ENCODE data around the gene MYLK4. TPM values are rescaled to one million over a fixed set of nuclear protein-coding genes. Genes with fewer than 3 reads are reported as not detected.
A peak's percentile ranks its signal among the peaks of the same experiment; 100 is the strongest.

Gene MYLK4
- total RNA-seq, 3 donors from 2014 or later: 0.41 to 0.82 (median 0.43) TPM

DNA sequence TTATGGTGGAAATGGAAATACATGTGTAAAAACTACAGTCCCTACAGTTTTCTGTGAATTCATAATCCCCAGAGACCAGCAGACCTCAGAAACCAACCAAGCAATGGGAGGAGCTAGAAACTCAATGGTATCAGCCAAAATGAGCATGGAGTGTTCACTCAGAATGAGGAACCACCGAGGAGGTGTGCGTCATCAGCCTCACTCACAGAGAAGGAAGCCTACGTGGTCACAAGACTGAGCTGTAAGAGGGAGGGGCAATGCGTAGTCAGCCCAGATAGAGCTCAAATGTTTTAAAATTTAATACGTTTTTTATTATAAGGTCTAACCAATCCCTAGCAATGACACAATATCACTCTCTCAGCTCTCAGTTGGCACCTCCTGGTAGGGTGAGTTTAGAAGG, 17.4 kb downstream of the MYLK4 start:
- TF ChIP-seq, protein P1, sequence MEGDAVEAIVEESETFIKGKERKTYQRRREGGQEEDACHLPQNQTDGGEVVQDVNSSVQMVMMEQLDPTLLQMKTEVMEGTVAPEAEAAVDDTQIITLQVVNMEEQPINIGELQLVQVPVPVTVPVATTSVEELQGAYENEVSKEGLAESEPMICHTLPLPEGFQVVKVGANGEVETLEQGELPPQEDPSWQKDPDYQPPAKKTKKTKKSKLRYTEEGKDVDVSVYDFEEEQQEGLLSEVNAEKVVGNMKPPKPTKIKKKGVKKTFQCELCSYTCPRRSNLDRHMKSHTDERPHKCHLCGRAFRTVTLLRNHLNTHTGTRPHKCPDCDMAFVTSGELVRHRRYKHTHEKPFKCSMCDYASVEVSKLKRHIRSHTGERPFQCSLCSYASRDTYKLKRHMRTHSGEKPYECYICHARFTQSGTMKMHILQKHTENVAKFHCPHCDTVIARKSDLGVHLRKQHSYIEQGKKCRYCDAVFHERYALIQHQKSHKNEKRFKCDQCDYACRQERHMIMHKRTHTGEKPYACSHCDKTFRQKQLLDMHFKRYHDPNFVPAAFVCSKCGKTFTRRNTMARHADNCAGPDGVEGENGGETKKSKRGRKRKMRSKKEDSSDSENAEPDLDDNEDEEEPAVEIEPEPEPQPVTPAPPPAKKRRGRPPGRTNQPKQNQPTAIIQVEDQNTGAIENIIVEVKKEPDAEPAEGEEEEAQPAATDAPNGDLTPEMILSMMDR (IDR thresholded peaks at IDR 0.05): no peak
- Histone ChIP-seq H3K36me3 (ENCODE audit: low read depth) (no peaks in the 10 kb centered on the region), H3K4me1 (ENCODE audit: low read depth) (no peaks in the 10 kb centered on the region), H3K4me3 (no peak overlapping the region), H3K9me3 (no peaks in the 10 kb centered on the region)
- peak in 2 of 3 donors; percentile 54 to 62 for DNase-seq
- intact Hi-C loops (cut with DNase I, micrococcal nuclease): no loop called here
- peak; percentile 76 for ATAC-seq

DNA sequence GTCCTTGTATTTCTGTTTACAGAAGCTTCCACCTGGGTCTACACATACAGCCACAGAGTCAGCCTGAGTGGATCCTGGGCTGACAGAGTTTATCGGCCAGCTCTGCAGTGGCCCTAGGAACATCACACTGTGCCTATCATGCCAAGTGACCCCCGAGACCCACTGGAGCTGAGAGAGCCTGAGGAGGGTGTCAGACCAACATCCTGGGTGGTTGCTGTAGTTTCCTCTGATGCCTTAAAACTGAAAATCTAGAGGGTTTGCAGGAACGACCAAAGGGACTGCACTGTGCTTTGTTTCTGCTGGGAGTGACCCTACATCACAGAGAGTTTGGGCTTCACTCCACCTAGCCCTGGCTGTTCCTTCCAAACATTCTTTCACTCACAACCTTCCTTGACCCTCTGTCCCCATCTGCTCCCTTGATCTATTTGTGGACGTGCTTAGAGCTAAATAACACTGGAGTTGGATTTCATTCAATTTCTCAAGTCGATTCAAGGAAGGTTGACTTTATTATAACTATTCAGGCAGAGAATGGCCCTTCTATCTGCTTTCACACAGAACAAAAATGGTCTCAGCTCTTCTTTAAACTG, 18.1 kb downstream of the MYLK4 start:
- intact Hi-C loops (cut with DNase I, micrococcal nuclease): no loop called here
- Histone ChIP-seq H3K4me1 (ENCODE audit: low read depth) (no peaks in the 10 kb centered on the region), H3K4me3 (no peak overlapping the region), H3K9me3 (no peaks in the 10 kb centered on the region), H3K36me3 (ENCODE audit: low read depth) (no peaks in the 10 kb centered on the region)
- TF ChIP-seq, protein P1 (IDR thresholded peaks at IDR 0.05): no peak
- ATAC-seq (no peak), DNase-seq (no peak)

DNA sequence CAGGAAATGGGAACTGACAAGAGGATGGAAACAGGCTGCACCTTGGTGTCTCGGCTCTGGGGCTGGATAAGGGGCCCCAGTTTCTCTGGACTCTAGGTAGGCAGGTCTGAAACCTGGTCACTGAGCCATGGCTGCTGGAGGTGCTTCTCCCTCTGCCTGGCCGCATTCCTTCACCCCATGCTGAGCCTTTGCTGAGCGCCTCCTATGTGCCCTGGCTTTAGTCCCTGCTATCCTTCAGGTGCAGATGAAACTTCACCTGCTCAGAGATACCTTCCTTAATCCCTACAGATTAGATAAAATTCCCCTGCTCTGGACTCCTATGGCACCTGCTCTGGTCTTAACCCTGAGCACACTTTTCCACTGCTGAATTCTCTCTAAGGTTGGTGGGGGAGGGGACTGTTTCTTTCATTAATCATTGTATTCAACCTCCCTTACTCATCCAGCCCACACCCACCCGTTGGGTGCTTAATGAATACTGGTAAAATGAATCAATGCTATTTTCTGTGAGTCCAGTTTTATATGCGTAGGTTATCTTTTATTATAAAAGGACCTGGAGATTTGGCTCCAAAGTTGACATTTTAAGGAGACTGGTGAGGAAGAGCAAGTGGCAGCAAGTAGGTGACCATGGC, 19.3 kb downstream of the MYLK4 start:
- no peak overlapping the region for H3K4me3 ChIP-seq
- H3K9me3 ChIP-seq: no peaks in the 10 kb centered on the region
- DNase-seq (no peak), ATAC-seq (no peak)
- H3K36me3 ChIP-seq (ENCODE audit: low read depth): no peaks in the 10 kb centered on the region
- intact Hi-C loops (cut with DNase I, micrococcal nuclease): no loop called here
- no peaks in the 10 kb centered on the region for H3K4me1 ChIP-seq (ENCODE audit: low read depth)
- TF ChIP-seq, protein P1 (IDR thresholded peaks at IDR 0.05): no peak

DNA sequence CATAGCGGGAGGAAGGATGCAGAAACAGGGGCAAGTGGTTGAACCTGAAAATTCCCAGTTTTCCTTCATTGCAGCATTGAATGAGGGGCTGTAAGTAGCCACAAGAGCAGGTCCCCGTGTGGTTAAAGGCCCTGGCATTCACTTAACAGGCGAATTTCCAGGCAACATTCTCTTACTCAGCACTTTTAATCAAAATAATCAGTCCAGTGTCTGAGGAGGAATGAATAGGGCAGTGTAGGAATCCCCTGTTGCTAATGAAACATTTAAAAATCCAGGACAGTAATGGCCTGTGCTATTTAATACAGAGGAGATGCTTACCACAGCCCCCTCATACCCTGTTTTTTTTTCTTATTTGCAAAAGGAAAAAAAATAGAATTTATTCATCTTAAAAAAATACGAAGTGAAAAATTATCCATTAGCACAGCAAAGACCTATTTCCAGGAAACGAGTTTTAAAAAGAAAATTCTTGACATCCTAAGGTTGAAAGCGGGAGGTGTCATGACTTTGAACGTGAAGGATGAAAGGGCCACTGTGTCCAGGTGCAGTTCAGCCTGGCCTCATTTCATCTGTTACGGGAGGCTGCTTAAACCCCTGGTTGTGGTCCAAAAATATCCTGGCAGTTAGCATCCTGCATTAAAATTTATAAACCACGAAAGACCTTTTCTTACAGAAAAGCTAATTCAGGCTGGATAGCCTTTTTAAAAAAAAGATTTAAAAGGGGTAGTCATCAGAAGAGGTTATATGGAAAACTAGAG, 20.2 kb downstream of the MYLK4 start:
- Histone ChIP-seq H3K36me3 (ENCODE audit: low read depth) (no peaks in the 10 kb centered on the region), H3K4me3 (no peak overlapping the region), H3K9me3 (no peaks in the 10 kb centered on the region), H3K4me1 (ENCODE audit: low read depth) (no peaks in the 10 kb centered on the region)
- ATAC-seq (no peak), DNase-seq (no peak)
- TF ChIP-seq, protein P1 (IDR thresholded peaks at IDR 0.05): no peak
- intact Hi-C loops (cut with DNase I, micrococcal nuclease): no loop called here

DNA sequence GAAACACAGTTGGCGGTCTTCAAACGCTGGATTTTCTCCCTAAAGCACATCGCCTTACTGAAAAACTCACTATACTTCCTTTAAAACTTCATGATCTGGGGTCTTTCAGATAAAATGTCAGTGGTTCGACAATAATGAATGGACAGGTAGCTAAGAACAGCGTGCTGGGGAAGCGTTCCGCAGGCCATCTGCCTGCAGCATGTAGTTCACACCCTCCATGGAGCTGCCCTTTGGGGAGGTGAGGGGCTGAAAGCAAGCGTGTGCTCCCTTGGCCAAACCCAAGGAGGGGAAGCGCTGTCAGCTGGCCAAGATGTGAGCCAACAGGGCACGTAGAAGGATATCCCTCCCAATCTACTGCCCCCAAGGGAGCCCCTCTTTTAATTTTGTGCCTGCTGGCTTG, 20.8 kb downstream of the MYLK4 start:
- TF ChIP-seq, protein P1 (IDR thresholded peaks at IDR 0.05): no peak
- H3K9me3 ChIP-seq: no peaks in the 10 kb centered on the region
- no peaks in the 10 kb centered on the region for H3K4me1 ChIP-seq (ENCODE audit: low read depth)
- ATAC-seq: no peak
- DNase-seq: no peak
- H3K4me3 ChIP-seq: no peak overlapping the region
- intact Hi-C loops (cut with DNase I, micrococcal nuclease): no loop called here
- H3K36me3 ChIP-seq (ENCODE audit: low read depth): no peaks in the 10 kb centered on the region
